Activated naive CD8-positive, alpha-beta T cell treated with anti-CD3 and anti-CD28 coated beads, Interleukin-2, amount 50 U/mL, for 24 hours (primary cell): Measurements from ENCODE around the gene POTEI.
"Not testable (repeated sequence)": the region's sequence is repeated elsewhere in the genome, so short reads cannot be mapped to it uniquely, and the experiment has no call there.

ENCODE experiments used
- ATAC-seq: fragments of 150-1000 bp; cut with Tn5 transposase; one replicate; pipeline ENCODE4 v1.10.0; 2021
- DNase-seq: peaks from one replicate; pipeline ENCODE4 v3.0.0; 2021
- H3K27ac Mint-ChIP-seq: one replicate; pipeline ENCODE4 v1.8.0; 2021; ENCODE audit warnings: mild to moderate bottlenecking, mixed read lengths
- H3K27me3 Mint-ChIP-seq: one replicate; pipeline ENCODE4 v1.8.0; 2021; ENCODE audit warnings: mixed read lengths
- H3K36me3 Mint-ChIP-seq: one replicate; pipeline ENCODE4 v1.8.0; 2021; ENCODE audit warnings: low read depth, mixed read lengths
- H3K4me1 Mint-ChIP-seq: one replicate; pipeline ENCODE4 v1.8.0; 2021; ENCODE audit warnings: mixed read lengths
- H3K4me3 Mint-ChIP-seq: one replicate; pipeline ENCODE4 v1.8.0; 2021; ENCODE audit warnings: mild to moderate bottlenecking, moderate library complexity, mixed read lengths
- H3K9me3 Mint-ChIP-seq: one replicate; pipeline ENCODE4 v1.8.0; 2021; ENCODE audit warnings: mixed read lengths

POTEI gene

DNA sequence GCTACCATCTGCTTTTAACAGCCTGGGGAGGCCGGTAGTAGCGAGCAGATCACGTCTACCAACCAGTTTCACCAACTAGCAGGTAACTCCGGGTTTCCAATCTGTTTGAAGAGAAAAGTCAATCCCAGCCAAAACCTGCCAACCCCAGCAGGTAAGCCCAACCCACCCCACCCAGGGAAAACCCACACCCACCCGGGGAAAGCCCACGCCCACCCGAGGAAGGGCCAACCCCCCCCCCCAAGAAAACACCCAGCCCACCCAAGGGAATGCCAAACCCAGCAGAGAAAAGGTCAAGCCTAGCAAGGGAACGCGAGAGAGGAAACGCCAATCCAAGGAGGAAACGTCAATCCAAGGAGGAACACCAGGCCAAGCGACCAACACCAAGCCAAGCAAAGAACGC is at the start of gene POTEI:
Gene POTEI, minus strand, starts transcription at position 101 of the 400 bp plus-strand sequence. Its CDS starts 93 bp downstream, at position 8.
- H3K4me3 Mint-ChIP-seq, H3K9me3 Mint-ChIP-seq, DNase-seq, ATAC-seq, H3K36me3 Mint-ChIP-seq, H3K4me1 Mint-ChIP-seq, H3K27ac Mint-ChIP-seq, H3K27me3 Mint-ChIP-seq: not testable (repeated sequence)

GRCh38 chr2:130556441-130556840 is 47.3 kb upstream of the POTEI start:
- H3K9me3 Mint-ChIP-seq, DNase-seq, H3K27ac Mint-ChIP-seq, H3K4me3 Mint-ChIP-seq, H3K36me3 Mint-ChIP-seq, H3K27me3 Mint-ChIP-seq, H3K4me1 Mint-ChIP-seq, ATAC-seq: not testable (repeated sequence)

DNA sequence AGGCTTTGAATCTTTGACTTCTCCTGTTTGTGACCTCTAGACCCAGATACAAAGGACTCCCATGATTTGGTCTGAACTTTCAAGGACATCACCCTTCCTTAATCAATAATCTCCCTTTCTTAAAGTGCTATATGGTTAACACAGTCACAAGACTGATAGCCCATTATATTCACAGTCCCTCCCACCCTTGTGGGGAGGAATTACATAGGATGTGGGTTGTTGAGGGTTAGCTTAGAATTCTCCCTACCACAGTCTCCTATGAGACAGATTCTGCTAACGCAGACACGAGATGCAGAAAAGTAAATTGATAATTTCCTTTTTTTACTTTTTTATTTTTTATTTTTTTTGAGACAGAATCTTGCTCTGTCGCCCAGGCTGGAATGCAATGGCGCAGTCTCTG is 45.0 kb upstream of the POTEI start:
- H3K27me3 Mint-ChIP-seq, H3K4me3 Mint-ChIP-seq, H3K4me1 Mint-ChIP-seq, H3K9me3 Mint-ChIP-seq, H3K36me3 Mint-ChIP-seq, DNase-seq, H3K27ac Mint-ChIP-seq, ATAC-seq: not testable (repeated sequence)

DNA sequence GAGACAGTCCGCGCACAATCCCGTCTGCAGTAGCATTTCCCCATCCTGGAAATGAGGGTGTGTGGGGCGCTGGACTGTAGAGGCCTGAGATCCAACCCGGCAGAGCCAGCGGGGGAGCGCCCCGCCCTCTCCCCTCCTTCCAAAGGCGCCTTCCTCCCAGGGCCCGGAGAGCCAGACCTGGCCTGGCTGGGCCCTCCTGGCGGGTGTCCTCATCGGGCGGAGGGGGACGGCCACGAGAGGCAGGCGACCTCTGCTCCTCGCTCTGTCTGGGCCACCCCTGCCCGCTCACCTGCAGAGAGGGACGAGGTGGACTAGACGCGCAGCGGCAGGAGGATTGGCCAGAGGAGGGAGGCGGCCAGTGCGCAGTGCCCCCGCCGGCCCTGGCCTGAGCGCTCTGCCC is 40.3 kb upstream of the POTEI start:
- H3K36me3 Mint-ChIP-seq, DNase-seq, H3K9me3 Mint-ChIP-seq, H3K4me3 Mint-ChIP-seq, ATAC-seq, H3K4me1 Mint-ChIP-seq, H3K27ac Mint-ChIP-seq, H3K27me3 Mint-ChIP-seq: not testable (repeated sequence)

GRCh38 chr2:130548418-130548817 is 39.3 kb upstream of the POTEI start:
- not testable (repeated sequence) for H3K27me3 Mint-ChIP-seq, DNase-seq

DNA sequence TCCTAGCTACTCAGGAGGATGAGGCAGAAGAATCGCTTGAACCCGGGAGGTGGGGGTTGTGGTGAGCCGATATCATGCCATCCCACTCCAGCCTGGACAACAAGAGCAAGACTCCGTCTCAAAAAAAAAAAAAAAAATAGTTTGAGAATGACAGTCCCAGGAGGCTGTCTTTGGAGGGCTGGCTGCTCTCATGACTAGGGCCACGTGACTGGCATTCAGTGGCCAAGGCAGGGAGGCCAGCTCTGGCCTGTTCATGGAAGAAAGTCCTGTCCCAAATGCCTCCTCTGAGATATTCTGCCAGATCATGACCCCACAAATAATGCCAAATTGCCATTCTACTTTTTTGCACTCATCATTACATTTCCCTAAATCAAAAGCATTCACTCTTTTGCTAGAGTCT is 35.9 kb upstream of the POTEI start:
- H3K27me3 Mint-ChIP-seq, ATAC-seq, H3K4me1 Mint-ChIP-seq, H3K27ac Mint-ChIP-seq, H3K9me3 Mint-ChIP-seq, H3K4me3 Mint-ChIP-seq, H3K36me3 Mint-ChIP-seq, DNase-seq: not testable (repeated sequence)

More at GRCh38 chr2:130548418-130548817, 39.3 kb upstream of the POTEI start:
- not testable (repeated sequence) for H3K27ac Mint-ChIP-seq, H3K4me3 Mint-ChIP-seq, H3K9me3 Mint-ChIP-seq, H3K4me1 Mint-ChIP-seq, ATAC-seq, H3K36me3 Mint-ChIP-seq

GRCh38 chr2:130543785-130544528 is 34.8 kb upstream of the POTEI start:
- not testable (repeated sequence) for H3K4me3 Mint-ChIP-seq, H3K4me1 Mint-ChIP-seq, DNase-seq, ATAC-seq, H3K9me3 Mint-ChIP-seq, H3K27me3 Mint-ChIP-seq, H3K36me3 Mint-ChIP-seq, H3K27ac Mint-ChIP-seq

DNA sequence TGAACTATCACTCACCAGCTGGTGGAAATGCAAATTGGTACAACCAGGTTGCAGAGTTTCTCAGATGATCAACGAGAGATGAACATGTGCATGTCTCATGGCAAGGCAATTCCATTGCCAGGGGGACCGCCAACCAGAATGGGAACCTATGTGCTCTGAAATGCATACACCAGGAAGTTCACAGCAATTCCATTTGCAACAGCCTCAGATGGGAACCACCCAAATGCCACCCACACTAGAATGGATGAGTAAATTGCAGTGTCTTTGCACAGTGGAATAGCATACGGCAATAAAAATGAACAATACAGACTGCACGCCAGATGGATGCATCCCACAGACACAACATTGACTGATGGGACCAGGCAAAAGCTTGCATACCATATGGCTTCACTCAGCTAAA is 33.7 kb upstream of the POTEI start:
- not testable (repeated sequence) for H3K27ac Mint-ChIP-seq, ATAC-seq, H3K9me3 Mint-ChIP-seq, DNase-seq, H3K4me1 Mint-ChIP-seq, H3K36me3 Mint-ChIP-seq, H3K27me3 Mint-ChIP-seq, H3K4me3 Mint-ChIP-seq

DNA sequence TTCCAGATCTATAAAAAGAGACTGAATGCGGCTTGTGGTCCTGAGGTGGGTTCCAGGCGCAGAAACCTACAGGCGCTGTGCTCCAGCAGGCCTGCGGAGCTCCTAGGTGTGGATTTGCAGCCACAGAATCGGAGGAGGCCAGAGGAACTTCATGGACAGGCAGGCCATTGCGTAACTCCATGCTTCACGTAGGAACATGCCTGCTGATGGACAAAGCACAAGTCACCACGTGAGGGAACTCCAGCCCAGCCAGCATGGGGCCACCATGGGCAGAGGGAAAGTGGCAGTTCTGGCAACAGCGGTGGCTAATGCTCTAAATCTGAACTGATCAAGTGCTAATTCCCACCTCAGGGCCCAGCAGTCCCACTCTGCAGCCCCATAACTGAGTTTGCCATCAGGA is 29.1 kb upstream of the POTEI start:
- H3K9me3 Mint-ChIP-seq, H3K27me3 Mint-ChIP-seq, H3K27ac Mint-ChIP-seq, H3K4me3 Mint-ChIP-seq, DNase-seq, ATAC-seq, H3K4me1 Mint-ChIP-seq, H3K36me3 Mint-ChIP-seq: not testable (repeated sequence)

DNA sequence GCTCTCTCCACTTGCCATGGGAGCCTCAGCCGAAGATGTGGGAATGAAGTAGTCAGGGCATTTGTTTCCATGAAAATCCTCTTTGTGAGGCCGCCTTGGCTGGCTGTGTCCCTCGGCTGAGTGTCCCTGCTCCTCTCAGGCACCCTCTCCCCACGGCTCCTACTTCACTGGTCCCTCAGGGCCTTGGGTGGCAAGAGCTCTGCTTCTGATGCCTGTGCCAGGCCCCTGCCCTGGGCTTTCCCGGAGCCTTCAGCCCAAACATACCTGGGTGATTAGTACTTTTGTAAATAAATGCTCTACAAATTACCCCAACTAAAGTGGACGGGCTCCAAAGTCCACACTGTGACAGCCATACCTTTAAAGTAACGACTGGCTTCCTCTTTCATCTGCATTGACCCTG is 27.5 kb upstream of the POTEI start:
- H3K27me3 Mint-ChIP-seq, H3K4me1 Mint-ChIP-seq, H3K4me3 Mint-ChIP-seq, ATAC-seq, H3K27ac Mint-ChIP-seq, H3K36me3 Mint-ChIP-seq, H3K9me3 Mint-ChIP-seq, DNase-seq: not testable (repeated sequence)

DNA sequence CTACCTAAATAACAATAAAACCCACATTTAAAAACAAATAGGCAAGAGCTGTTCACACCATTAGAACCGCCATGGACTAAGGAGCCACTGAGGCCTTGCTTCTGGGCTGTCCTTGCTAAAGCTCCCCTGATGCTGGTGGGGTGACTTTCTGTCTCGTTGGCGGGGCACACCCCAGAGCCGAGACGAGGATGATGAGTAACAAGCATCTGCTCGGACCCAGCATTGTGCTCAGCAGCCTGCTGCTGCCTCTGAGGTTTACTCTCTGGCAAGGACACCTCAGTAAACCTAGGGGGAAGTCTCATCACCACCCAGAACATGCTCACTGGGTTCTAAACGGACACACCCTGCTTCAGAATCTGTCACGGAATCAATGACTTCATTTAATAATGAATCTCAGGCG is 22.5 kb upstream of the POTEI start:
- not testable (repeated sequence) for H3K9me3 Mint-ChIP-seq, H3K4me1 Mint-ChIP-seq, H3K27me3 Mint-ChIP-seq, H3K27ac Mint-ChIP-seq, DNase-seq, H3K36me3 Mint-ChIP-seq, H3K4me3 Mint-ChIP-seq
- ATAC-seq, result peak; percentile 31

GRCh38 chr2:130531225-130531624 is 22.1 kb upstream of the POTEI start:
- peak; percentile 98 for ATAC-seq
- not testable (repeated sequence) for H3K27me3 Mint-ChIP-seq, H3K4me3 Mint-ChIP-seq, H3K4me1 Mint-ChIP-seq, H3K9me3 Mint-ChIP-seq, H3K36me3 Mint-ChIP-seq, DNase-seq, H3K27ac Mint-ChIP-seq

GRCh38 chr2:130530212-130530611 is 21.1 kb upstream of the POTEI start:
- H3K9me3 Mint-ChIP-seq, DNase-seq, H3K27me3 Mint-ChIP-seq, H3K27ac Mint-ChIP-seq, H3K4me1 Mint-ChIP-seq, H3K36me3 Mint-ChIP-seq, H3K4me3 Mint-ChIP-seq, ATAC-seq: not testable (repeated sequence)

- H3K4me1 Mint-ChIP-seq, H3K27ac Mint-ChIP-seq, H3K4me3 Mint-ChIP-seq, H3K36me3 Mint-ChIP-seq, H3K27me3 Mint-ChIP-seq, DNase-seq, ATAC-seq, H3K9me3 Mint-ChIP-seq: not testable (repeated sequence)
Observed at GRCh38 chr2:130529545-130529944, 20.4 kb upstream of the POTEI start.

- H3K27me3 Mint-ChIP-seq, H3K27ac Mint-ChIP-seq, ATAC-seq, H3K9me3 Mint-ChIP-seq, H3K4me3 Mint-ChIP-seq, H3K36me3 Mint-ChIP-seq, H3K4me1 Mint-ChIP-seq, DNase-seq: not testable (repeated sequence)
Observed at GRCh38 chr2:130527365-130527967, 18.3 kb upstream of the POTEI start.
